ENCODE data around the gene KCNK7.

DNA sequence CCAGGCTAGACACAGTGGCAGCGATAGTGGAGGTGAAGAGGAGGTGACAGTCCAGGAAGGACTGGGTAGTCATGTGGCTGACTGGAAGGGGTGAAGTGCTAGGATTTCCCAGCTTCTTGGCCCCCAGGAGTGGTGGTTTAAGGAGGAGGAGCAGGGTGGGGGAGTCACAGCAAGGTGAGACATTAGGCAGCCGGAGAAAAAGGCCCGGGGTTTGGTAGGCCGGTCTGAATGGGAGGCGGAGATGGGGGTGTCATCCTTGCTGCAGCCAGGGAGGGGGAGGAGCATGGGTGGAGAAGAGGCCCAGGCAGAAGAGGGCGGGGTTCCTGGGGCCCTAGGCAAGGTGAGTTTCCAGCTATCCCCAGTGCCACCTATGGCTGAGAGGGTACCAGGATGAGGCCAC is 48.4 kb upstream of the KCNK7 start:
- TF ChIP-seq POLR2AphosphoS5 (IDR thresholded peaks at IDR 0.05) (no peak), EP300 (IDR thresholded peaks at IDR 0.05) (no peak)
- TF ChIP-seq, protein P1, sequence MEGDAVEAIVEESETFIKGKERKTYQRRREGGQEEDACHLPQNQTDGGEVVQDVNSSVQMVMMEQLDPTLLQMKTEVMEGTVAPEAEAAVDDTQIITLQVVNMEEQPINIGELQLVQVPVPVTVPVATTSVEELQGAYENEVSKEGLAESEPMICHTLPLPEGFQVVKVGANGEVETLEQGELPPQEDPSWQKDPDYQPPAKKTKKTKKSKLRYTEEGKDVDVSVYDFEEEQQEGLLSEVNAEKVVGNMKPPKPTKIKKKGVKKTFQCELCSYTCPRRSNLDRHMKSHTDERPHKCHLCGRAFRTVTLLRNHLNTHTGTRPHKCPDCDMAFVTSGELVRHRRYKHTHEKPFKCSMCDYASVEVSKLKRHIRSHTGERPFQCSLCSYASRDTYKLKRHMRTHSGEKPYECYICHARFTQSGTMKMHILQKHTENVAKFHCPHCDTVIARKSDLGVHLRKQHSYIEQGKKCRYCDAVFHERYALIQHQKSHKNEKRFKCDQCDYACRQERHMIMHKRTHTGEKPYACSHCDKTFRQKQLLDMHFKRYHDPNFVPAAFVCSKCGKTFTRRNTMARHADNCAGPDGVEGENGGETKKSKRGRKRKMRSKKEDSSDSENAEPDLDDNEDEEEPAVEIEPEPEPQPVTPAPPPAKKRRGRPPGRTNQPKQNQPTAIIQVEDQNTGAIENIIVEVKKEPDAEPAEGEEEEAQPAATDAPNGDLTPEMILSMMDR (IDR thresholded peaks at IDR 0.05): no peak
